Right atrium auricular region (tissue), 2 donors: ENCODE measurements around the gene XXYLT1. TPM values are rescaled to one million over a fixed set of nuclear protein-coding genes. Genes with fewer than 3 reads are reported as not detected.

ENCODE experiments used
- DNase-seq: peaks from one replicate; pipeline ENCODE4 v3.0.0-alpha.2; 2019; ENCODE audit warnings: low spot score
- H3K27ac ChIP-seq, 2 donors: fragments of 200-600 bp; sonication (generic); 1 replicate in 1 of 2; 2 replicates in 1 of 2; pipeline ENCODE4 v1.5.1; 2016 to 2019
- H3K27me3 ChIP-seq, 2 donors: fragments of 200-600 bp; sonication (generic); one replicate each; pipeline versions ENCODE4 v1.5.1 to v1.6.0; 2017 to 2019
- H3K36me3 ChIP-seq: fragments of 200-600 bp; sonication (generic); one replicate; pipeline ENCODE4 v1.5.1; 2016
- H3K4me1 ChIP-seq, 2 donors: fragments of 200-600 bp; sonication (generic); one replicate each; pipeline versions ENCODE4 v1.5.1 to v1.6.0; 2017 to 2019
- H3K4me3 ChIP-seq, 2 donors: fragments of 200-600 bp; sonication (generic); 1 replicate in 1 of 2; 2 replicates in 1 of 2; pipeline ENCODE4 v1.5.1; 2017 to 2019; ENCODE audit warnings: mild to moderate bottlenecking in 1 of 2, moderate library complexity in 1 of 2
- H3K9me3 ChIP-seq, 2 donors: fragments of 200-600 bp; sonication (generic); one replicate each; pipeline ENCODE4 v1.5.1; 2019
- total RNA-seq, 2 donors: library from RNA; depleted of rRNA; stranded (reverse); fragments of >200 nt; gene quantifications; one replicate each; pipeline ENCODE4 v1.1.0, GENCODE V29; 2016
- TF ChIP-seq, protein P1 (sequence below), 2 donors: fragments of 200-600 bp; sonication (generic); IDR thresholded peaks; one replicate each; pipeline ENCODE4 v1.5.1; 2019; ENCODE audit warnings: antibody characterized with exemption in 2 of 2

XXYLT1 gene
- total RNA-seq, 2 donors from 2014 or later, result 4.6 to 6.7 TPM

- Histone ChIP-seq H3K4me3 (no peak overlapping the region), H3K27ac (no peak overlapping the region), H3K9me3 (no peaks in the 10 kb centered on the region), H3K36me3 (no peaks in the 10 kb centered on the region), H3K4me1 (peaks cover 0 to 38% of the 10 kb centered on the region in 2 donors), H3K27me3 (no peaks in the 10 kb centered on the region)
- TF ChIP-seq, protein P1, sequence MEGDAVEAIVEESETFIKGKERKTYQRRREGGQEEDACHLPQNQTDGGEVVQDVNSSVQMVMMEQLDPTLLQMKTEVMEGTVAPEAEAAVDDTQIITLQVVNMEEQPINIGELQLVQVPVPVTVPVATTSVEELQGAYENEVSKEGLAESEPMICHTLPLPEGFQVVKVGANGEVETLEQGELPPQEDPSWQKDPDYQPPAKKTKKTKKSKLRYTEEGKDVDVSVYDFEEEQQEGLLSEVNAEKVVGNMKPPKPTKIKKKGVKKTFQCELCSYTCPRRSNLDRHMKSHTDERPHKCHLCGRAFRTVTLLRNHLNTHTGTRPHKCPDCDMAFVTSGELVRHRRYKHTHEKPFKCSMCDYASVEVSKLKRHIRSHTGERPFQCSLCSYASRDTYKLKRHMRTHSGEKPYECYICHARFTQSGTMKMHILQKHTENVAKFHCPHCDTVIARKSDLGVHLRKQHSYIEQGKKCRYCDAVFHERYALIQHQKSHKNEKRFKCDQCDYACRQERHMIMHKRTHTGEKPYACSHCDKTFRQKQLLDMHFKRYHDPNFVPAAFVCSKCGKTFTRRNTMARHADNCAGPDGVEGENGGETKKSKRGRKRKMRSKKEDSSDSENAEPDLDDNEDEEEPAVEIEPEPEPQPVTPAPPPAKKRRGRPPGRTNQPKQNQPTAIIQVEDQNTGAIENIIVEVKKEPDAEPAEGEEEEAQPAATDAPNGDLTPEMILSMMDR (IDR thresholded peaks at IDR 0.05), result no peak
- no peak for DNase-seq
Measured at GRCh38 chr3:195212033-195212748, 58.8 kb downstream of the XXYLT1 start.

DNA sequence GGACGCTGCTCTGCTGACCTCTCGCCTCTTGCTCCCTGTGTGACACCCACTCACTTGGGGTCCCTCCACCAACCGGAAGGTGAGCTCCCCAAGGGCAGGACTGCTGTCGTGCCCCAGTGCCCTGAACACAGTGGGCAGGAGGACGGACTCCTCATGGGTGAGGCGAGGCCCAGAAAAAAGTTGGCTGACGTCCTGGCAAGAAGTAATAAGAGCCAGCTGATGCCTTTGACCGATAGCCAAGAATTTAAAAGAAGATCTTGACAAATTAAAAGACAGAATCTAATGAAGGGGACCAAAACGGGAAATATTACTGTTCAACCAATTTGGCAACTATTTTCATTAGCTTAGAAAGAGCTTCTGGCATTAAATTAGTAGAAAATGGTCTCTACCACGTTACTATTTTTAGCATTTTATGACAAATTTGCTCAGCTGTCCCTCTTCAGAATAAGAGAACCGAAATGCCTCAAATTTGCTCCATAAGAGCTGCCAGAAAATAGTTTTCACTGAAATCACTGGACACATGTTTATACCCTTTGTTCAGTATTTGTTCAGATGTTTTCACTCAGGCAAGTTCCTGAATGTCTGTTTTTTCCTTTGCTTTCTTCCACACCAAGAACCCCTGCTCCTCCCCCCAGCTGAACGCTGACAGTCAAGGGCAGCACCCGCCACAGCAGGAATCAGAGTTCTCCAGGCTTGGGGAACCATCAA lies 60.5 kb downstream of the XXYLT1 start:
- TF ChIP-seq, protein P1 (IDR thresholded peaks at IDR 0.05), result no peak
- no peaks in the 10 kb centered on the region for H3K36me3 ChIP-seq
- peaks cover 0 to 41% of the 10 kb centered on the region in 2 donors for H3K4me1 ChIP-seq
- H3K4me3 ChIP-seq, result peak overlapping the region in 1 of 2 donors; percentile 0
- DNase-seq, result no peak
- no peaks in the 10 kb centered on the region for H3K9me3 ChIP-seq
- no peaks in the 10 kb centered on the region for H3K27me3 ChIP-seq
- peak overlapping the region; percentile 82 to 85 for H3K27ac ChIP-seq

GRCh38 chr3:195209847-195210265 lies 61.1 kb downstream of the XXYLT1 start:
- Histone ChIP-seq H3K9me3 (no peaks in the 10 kb centered on the region), H3K4me3 (peak overlapping the region in 1 of 2 donors; percentile 0), H3K36me3 (no peaks in the 10 kb centered on the region), H3K4me1 (peaks cover 0 to 47% of the 10 kb centered on the region in 2 donors), H3K27me3 (no peaks in the 10 kb centered on the region), H3K27ac (peak overlapping the region; percentile 82 to 85)
- TF ChIP-seq, protein P1 (IDR thresholded peaks at IDR 0.05), result no peak
- no peak for DNase-seq

DNA sequence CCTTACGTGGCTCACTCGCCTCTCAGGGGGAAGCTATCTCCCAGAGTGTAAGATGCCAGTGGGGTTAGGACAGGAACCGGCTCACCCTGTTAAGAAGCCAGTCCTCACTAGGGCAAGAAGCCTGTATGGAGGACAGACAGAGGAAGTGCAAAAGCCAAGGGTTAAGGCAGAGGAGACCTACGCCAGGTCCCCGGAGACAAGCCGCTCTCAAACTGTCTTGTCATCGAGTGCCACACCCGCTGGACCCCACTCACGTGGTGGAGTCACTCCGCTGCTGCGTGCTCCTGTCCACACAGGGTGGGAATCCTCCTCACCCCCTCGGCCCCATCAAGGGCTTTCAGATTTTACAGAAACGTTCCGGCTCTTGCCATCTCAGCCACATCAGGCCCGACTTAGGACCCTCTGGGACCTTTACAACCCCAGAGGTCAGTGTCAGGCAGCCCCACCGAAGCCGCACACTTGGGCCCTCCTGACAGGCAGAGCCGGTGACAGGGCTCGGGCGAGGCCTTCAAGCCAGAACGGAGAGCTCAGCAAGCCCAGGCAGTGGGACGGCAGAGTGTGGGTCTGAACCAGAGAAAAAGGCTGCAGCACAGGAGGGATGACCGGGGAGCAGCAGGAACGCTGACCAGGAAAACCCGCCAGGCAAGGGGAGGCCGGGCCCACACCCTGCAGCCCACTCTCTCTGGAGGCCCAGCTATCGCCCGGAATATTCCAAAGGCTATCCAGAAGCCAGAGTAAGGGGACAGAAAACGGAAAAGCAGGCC lies 61.7 kb downstream of the XXYLT1 start:
- no peaks in the 10 kb centered on the region for H3K9me3 ChIP-seq
- H3K4me3 ChIP-seq, result no peak overlapping the region
- TF ChIP-seq, protein P1 (IDR thresholded peaks at IDR 0.05), result no peak
- H3K27me3 ChIP-seq, result no peaks in the 10 kb centered on the region
- no peak for DNase-seq
- H3K4me1 ChIP-seq, result peaks cover 0 to 52% of the 10 kb centered on the region in 2 donors
- H3K27ac ChIP-seq, result peak overlapping the region; percentile 82 to 85
- H3K36me3 ChIP-seq, result no peaks in the 10 kb centered on the region

- Histone ChIP-seq H3K9me3 (no peaks in the 10 kb centered on the region), H3K4me1 (peaks cover 0 to 59% of the 10 kb centered on the region in 2 donors), H3K36me3 (no peaks in the 10 kb centered on the region), H3K4me3 (no peak overlapping the region), H3K27ac (peak overlapping the region; percentile 82 to 85), H3K27me3 (no peaks in the 10 kb centered on the region)
- TF ChIP-seq, protein P1 (IDR thresholded peaks at IDR 0.05), result no peak
- no peak for DNase-seq
Measured at GRCh38 chr3:195208631-195209030, 62.3 kb downstream of the XXYLT1 start.
